Measurements from ENCODE around the gene ARHGAP9. TPM values are rescaled to one million over a fixed set of nuclear protein-coding genes. Genes with fewer than 3 reads are reported as not detected.
A peak's percentile ranks its signal among the peaks of the same experiment; 100 is the strongest.

Gene ARHGAP9
- total and polyA plus RNA-seq, 2 of the 8 experiments (the other 6 are each of a cell fraction or from before 2014, with no cell fraction given) = 3.2 to 6.0 TPM

- H3K14ac ChIP-seq (ENCODE audit: insufficient read length) = no peak overlapping the region
- H3K4me2 ChIP-seq (ENCODE audit: insufficient read depth in 1 of 2, low read depth in 2 of 2, low read length in 2 of 2) = no peak overlapping the region; a peak in 1 of 4 replicates
- H3K4me3 ChIP-seq (ENCODE audit: extremely low read depth in 1 of 4, insufficient read depth in 2 of 4, low read depth in 3 of 4, low read length in 4 of 4) = no peak overlapping the region
- DNase-seq (ENCODE audit: low read depth in 1 of 2, low spot score in 2 of 2) (no peak), FAIRE-seq (no peak)
- H3K79me2 ChIP-seq (ENCODE audit: control insufficient read depth in 1 of 2, insufficient read depth in 2 of 2, low read length in 2 of 2) = peaks cover 0 to 9% of the 10 kb centered on the region in 2 experiments; a peak in 1 of 4 replicates
- no peak overlapping the region for H2AK5ac ChIP-seq (ENCODE audit: low read depth, low read length)
- H3K27ac ChIP-seq (ENCODE audit: low read depth, low read length) = no peak overlapping the region
- H2BK120ac ChIP-seq (replicated peaks; ENCODE audit: low read depth, low read length) = no peak overlapping the region
- no peak overlapping the region for H2BK15ac ChIP-seq (ENCODE audit: low read length)
- H2BK20ac ChIP-seq (ENCODE audit: low read length) = no peak overlapping the region
- H3K27me3 ChIP-seq (replicated peaks in 1 of 4; ENCODE audit: control insufficient read depth in 3 of 4, extremely low read depth in 1 of 4, insufficient read depth in 3 of 4, low read length in 3 of 4) = no peaks in the 10 kb centered on the region
- no peak overlapping the region for H2BK5ac ChIP-seq (ENCODE audit: low read depth, low read length)
- peaks cover 8 to 18% (median 10%) of the 10 kb centered on the region in 4 experiments for H3K4me1 ChIP-seq (replicated peaks in 1 of 4; ENCODE audit: control insufficient read depth in 3 of 4, insufficient read depth in 4 of 4, low read length in 3 of 4)
- H3K4ac ChIP-seq (replicated peaks; ENCODE audit: insufficient read length, low read depth, low read length) = no peak overlapping the region
- CTCF ChIA-PET (ENCODE audit: partially characterized antibody) = interaction anchor here (0.8 to 4.8 kb wide), 11 partner anchors 8 to 100 kb away, joined by 3 to 29 read pairs (median 4); no protein-coding TSS in a partner anchor
- no peak overlapping the region for H2AFZ ChIP-seq (ENCODE audit: low read length)
- POLR2A ChIA-PET (ENCODE audit: partially characterized antibody) = interaction anchor here (0.6 to 7.3 kb wide), 21 partner anchors 7 to 225 kb away, joined by 3 to 56 read pairs (median 6); partner anchors contain the start of genes DCTN2, OS9 and PIP4K2C
- no peak overlapping the region for H3K23ac ChIP-seq (ENCODE audit: insufficient read length)
- 82% methylated on average over 10 of the region's 11 CpGs; no CpG with 5 or more reads in 1 of the 2 experiments for WGBS, 2 experiments (ENCODE audit: extremely low coverage in 1 of 2, insufficient coverage in 1 of 2, insufficient read length in 1 of 2, insufficient replicate concordance in 2 of 2, low coverage in 1 of 2, low lambda C conversion rate in 2 of 2, missing lambda C conversion rate in 1 of 2)
- H4K20me1 ChIP-seq (replicated peaks in 1 of 2; ENCODE audit: control insufficient read depth in 1 of 2, insufficient read depth in 2 of 2, low read length in 2 of 2) = peaks cover 2 to 13% of the 10 kb centered on the region in 2 experiments
- peaks cover 11% of the 10 kb centered on the region for H3K23me2 ChIP-seq (ENCODE audit: low read depth, low read length)
- no peak overlapping the region for H3K9ac ChIP-seq (replicated peaks in 1 of 4; ENCODE audit: extremely low read depth in 1 of 4, low read depth in 3 of 4, low read length in 3 of 4)
- H2BK12ac ChIP-seq (ENCODE audit: low read depth, low read length) = no peak overlapping the region
- H3K9me3 ChIP-seq (ENCODE audit: insufficient read depth in 2 of 2, low read depth in 1 of 2, low read length in 1 of 2) = no peaks in the 10 kb centered on the region
- peak overlapping the region; percentile 5; the same call in 1 of the 2 replicates for H4K8ac ChIP-seq (ENCODE audit: extremely low read depth, insufficient read depth, low read length)
- no peak overlapping the region for H3K18ac ChIP-seq (ENCODE audit: extremely low read depth, low read length)
- no peak overlapping the region for H3K56ac ChIP-seq (replicated peaks; ENCODE audit: insufficient read length, low read depth, low read length)
- H3K79me1 ChIP-seq (ENCODE audit: low read depth, low read length) = no peaks in the 10 kb centered on the region; the same call in 1 of the 2 replicates
- no peak overlapping the region for H4K5ac ChIP-seq (ENCODE audit: insufficient read length, low read depth, low read length)
- H4K91ac ChIP-seq (replicated peaks; ENCODE audit: insufficient read length, low read length) = no peak overlapping the region
- H3K36me3 ChIP-seq (ENCODE audit: control insufficient read depth in 2 of 4, insufficient read depth in 4 of 4, low read length in 3 of 4) = peaks cover 2 to 40% (median 11%) of the 10 kb centered on the region in 4 experiments; a peak in 6 of 8 replicates
- no peak for TF ChIP-seq FOSL1 (IDR thresholded peaks at IDR 0.05; ENCODE audit: insufficient read depth, low read depth, low read length)
- no peak for TF ChIP-seq KDM5A (IDR thresholded peaks at IDR 0.05; ENCODE audit: low read length)
- TF ChIP-seq SP4 (IDR thresholded peaks at IDR 0.05; ENCODE audit: low read length) = no peak
- TF ChIP-seq GABPA (IDR thresholded peaks at IDR 0.05; ENCODE audit: borderline replicate concordance, insufficient read depth, low read length) = no peak
- TF ChIP-seq YY1 (IDR thresholded peaks at IDR 0.05; ENCODE audit: low read depth, low read length) = no peak
- TF ChIP-seq SP2 (IDR thresholded peaks at IDR 0.05; ENCODE audit: low read length) = no peak
- TF ChIP-seq, protein P1, sequence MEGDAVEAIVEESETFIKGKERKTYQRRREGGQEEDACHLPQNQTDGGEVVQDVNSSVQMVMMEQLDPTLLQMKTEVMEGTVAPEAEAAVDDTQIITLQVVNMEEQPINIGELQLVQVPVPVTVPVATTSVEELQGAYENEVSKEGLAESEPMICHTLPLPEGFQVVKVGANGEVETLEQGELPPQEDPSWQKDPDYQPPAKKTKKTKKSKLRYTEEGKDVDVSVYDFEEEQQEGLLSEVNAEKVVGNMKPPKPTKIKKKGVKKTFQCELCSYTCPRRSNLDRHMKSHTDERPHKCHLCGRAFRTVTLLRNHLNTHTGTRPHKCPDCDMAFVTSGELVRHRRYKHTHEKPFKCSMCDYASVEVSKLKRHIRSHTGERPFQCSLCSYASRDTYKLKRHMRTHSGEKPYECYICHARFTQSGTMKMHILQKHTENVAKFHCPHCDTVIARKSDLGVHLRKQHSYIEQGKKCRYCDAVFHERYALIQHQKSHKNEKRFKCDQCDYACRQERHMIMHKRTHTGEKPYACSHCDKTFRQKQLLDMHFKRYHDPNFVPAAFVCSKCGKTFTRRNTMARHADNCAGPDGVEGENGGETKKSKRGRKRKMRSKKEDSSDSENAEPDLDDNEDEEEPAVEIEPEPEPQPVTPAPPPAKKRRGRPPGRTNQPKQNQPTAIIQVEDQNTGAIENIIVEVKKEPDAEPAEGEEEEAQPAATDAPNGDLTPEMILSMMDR (IDR thresholded peaks at IDR 0.05; ENCODE audit: control extremely low read depth in 1 of 3, insufficient read depth in 1 of 3, low read depth in 1 of 3, low read length in 3 of 3) = no peak
- no peak for TF ChIP-seq RNF2 (IDR thresholded peaks at IDR 0.05; ENCODE audit: borderline replicate concordance, low read depth, low read length, missing control alignments, poor library complexity, severe bottlenecking)
- no peak for TF ChIP-seq CREB1 (IDR thresholded peaks at IDR 0.05)
Measured at GRCh38 chr12:57524814-57525614, 45.3 kb upstream of the ARHGAP9 start.

Data from H1 (cell line).